Measurements from ENCODE around the gene TTR. TPM values are rescaled to one million over a fixed set of nuclear protein-coding genes. Genes with fewer than 3 reads are reported as not detected.
A peak's percentile ranks its signal among the peaks of the same experiment; 100 is the strongest.

Gene TTR
- total and polyA plus RNA-seq, 2 experiments from 2014 or later, result not detected

DNA sequence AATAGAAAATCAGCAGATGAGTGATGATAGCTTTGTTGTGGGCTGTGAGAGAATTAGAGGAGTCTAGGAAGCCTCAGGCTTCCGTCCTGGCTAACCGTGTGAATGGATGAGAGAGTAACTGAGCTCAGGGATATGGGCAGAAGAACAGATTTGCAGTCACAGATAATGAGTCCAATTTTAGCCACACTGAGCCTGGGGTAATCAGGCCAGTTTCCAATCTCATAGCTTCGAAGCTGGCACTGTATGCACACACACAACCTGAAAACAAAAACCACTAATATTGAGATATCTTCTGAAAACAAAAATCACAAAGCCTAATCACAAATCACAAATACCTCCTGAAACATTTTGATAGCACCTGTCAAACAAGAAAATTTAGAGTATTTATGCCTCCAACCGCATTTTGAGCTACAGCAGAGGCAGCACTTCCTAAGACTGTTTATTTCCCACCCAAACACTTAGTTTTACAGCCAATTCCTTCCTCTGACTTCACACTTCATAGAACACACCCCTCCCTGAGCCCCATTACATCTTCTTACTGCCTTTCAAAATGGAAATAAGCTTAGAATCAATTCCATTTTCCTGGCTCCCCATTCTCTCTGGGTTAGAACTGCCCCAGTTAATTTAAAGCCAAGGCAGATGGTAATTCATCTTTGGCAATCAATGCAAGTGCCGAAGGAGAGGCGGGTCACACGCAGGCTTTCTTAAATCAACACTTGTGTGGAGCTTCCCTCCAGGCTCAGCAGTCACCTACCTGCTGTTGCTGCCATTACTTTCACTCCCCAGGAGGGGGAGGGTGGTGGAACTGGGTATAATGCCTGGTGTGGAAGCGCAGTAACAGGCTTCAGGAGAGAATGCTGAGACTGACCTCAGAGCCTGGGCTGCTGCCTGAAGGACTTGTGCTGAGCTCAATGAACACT, 18.9 kb downstream of the TTR start:
- Mint-ChIP-seq H3K9me3 (no peaks in the 10 kb centered on the region), H3K27me3 (ENCODE audit: insufficient read depth, low read depth, poor library complexity) (no peaks in the 10 kb centered on the region), H3K36me3 (ENCODE audit: low read depth) (no peaks in the 10 kb centered on the region), H3K27ac (no peak overlapping the region; the same call in 1 of the 2 replicates), H3K4me3 (no peak overlapping the region), H3K4me1 (peaks cover 24% of the 10 kb centered on the region; the same call in 2 of the 3 replicates)
- H3K79me2 ChIP-seq (replicated peaks; ENCODE audit: insufficient read depth), result no peaks in the 10 kb centered on the region
- H3K27me3 ChIP-seq (ENCODE audit: insufficient read depth), result no peaks in the 10 kb centered on the region
- TF ChIP-seq, protein P1, sequence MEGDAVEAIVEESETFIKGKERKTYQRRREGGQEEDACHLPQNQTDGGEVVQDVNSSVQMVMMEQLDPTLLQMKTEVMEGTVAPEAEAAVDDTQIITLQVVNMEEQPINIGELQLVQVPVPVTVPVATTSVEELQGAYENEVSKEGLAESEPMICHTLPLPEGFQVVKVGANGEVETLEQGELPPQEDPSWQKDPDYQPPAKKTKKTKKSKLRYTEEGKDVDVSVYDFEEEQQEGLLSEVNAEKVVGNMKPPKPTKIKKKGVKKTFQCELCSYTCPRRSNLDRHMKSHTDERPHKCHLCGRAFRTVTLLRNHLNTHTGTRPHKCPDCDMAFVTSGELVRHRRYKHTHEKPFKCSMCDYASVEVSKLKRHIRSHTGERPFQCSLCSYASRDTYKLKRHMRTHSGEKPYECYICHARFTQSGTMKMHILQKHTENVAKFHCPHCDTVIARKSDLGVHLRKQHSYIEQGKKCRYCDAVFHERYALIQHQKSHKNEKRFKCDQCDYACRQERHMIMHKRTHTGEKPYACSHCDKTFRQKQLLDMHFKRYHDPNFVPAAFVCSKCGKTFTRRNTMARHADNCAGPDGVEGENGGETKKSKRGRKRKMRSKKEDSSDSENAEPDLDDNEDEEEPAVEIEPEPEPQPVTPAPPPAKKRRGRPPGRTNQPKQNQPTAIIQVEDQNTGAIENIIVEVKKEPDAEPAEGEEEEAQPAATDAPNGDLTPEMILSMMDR (conservative IDR thresholded peaks at IDR 0.05; ENCODE audit: low read depth in 2 of 2), result peak; percentile 44 to 54
- no peak for TF ChIP-seq EZH2 (IDR thresholded peaks at IDR 0.05; ENCODE audit: low read depth, unreplicated experiment)
- TF ChIP-seq ZNF114 (CRISPR knock-in tag; IDR thresholded peaks at IDR 0.05), result no peak; the same call in 1 of the 2 replicates
- no peak overlapping the region for H3K4me2 ChIP-seq
- H3K36me3 ChIP-seq (ENCODE audit: insufficient read depth), result no peaks in the 10 kb centered on the region
- H4K20me1 ChIP-seq (replicated peaks; ENCODE audit: insufficient read depth), result no peaks in the 10 kb centered on the region
- peaks cover 6% of the 10 kb centered on the region; the same call in 1 of the 2 replicates for H3K4me1 ChIP-seq (ENCODE audit: insufficient read depth)
- DNase-seq (ENCODE audit: low spot score) (peak; percentile 87), ATAC-seq (peak; percentile 99)
- H3F3A ChIP-seq (replicated peaks; ENCODE audit: low read depth), result no peaks in the 10 kb centered on the region
- H3K27ac ChIP-seq (ENCODE audit: low read depth), result no peak overlapping the region
- no peaks in the 10 kb centered on the region for H3K9me2 ChIP-seq (ENCODE audit: insufficient read depth)
- H3K4me3 ChIP-seq, result no peak overlapping the region
- H2AFZ ChIP-seq, result peak overlapping the region; percentile 0; the same call in 1 of the 2 replicates

DNA sequence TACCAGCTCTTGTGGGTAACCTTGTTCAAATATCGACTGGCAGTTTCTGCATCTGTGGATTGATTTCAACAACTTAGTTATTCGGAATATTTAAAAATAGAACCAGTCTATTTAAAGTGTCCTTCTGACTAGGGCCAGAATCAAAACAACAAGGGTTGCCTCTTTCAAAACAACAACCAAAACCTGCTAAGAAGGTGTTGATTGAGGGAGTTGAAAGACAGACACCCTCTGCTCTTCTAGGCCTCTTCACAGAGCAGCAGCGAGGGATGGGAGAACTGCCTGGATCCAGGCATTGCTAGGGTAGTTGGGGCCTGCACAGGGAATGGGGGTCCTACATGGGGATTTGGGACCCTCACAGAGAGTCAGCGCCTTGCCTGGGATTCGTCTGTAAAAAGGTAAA, 19.8 kb downstream of the TTR start:
- Histone ChIP-seq H4K20me1 (replicated peaks; ENCODE audit: insufficient read depth) (no peaks in the 10 kb centered on the region), H3K36me3 (ENCODE audit: insufficient read depth) (no peaks in the 10 kb centered on the region), H3K9me2 (ENCODE audit: insufficient read depth) (no peaks in the 10 kb centered on the region), H3K4me3 (no peak overlapping the region), H3K4me1 (ENCODE audit: insufficient read depth) (peaks cover 6% of the 10 kb centered on the region; the same call in 1 of the 2 replicates), H3K27ac (ENCODE audit: low read depth) (no peak overlapping the region), H3K79me2 (replicated peaks; ENCODE audit: insufficient read depth) (no peaks in the 10 kb centered on the region), H3F3A (replicated peaks; ENCODE audit: low read depth) (no peaks in the 10 kb centered on the region), H3K27me3 (ENCODE audit: insufficient read depth) (no peaks in the 10 kb centered on the region), H2AFZ (peak overlapping the region; percentile 64; the same call in 1 of the 2 replicates), H3K4me2 (no peak overlapping the region)
- ATAC-seq (no peak; the same call in 2 of the 3 replicates), DNase-seq (ENCODE audit: low spot score) (no peak)
- Mint-ChIP-seq H3K9me3 (no peaks in the 10 kb centered on the region), H3K36me3 (ENCODE audit: low read depth) (no peaks in the 10 kb centered on the region), H3K4me1 (peaks cover 24% of the 10 kb centered on the region; the same call in 2 of the 3 replicates), H3K4me3 (no peak overlapping the region), H3K27ac (no peak overlapping the region), H3K27me3 (ENCODE audit: insufficient read depth, low read depth, poor library complexity) (no peaks in the 10 kb centered on the region)
- TF ChIP-seq STAT1 (IDR thresholded peaks at IDR 0.05; ENCODE audit: unreplicated experiment) (no peak), ZNF331 (CRISPR knock-in tag; IDR thresholded peaks at IDR 0.05; ENCODE audit: low read depth) (no peak), ZNF114 (CRISPR knock-in tag; IDR thresholded peaks at IDR 0.05) (no peak), EZH2phosphoT487 (IDR thresholded peaks at IDR 0.05; ENCODE audit: unreplicated experiment) (no peak), POLR2AphosphoS5 (IDR thresholded peaks at IDR 0.05; ENCODE audit: low read depth) (no peak)
- TF ChIP-seq, protein P2, sequence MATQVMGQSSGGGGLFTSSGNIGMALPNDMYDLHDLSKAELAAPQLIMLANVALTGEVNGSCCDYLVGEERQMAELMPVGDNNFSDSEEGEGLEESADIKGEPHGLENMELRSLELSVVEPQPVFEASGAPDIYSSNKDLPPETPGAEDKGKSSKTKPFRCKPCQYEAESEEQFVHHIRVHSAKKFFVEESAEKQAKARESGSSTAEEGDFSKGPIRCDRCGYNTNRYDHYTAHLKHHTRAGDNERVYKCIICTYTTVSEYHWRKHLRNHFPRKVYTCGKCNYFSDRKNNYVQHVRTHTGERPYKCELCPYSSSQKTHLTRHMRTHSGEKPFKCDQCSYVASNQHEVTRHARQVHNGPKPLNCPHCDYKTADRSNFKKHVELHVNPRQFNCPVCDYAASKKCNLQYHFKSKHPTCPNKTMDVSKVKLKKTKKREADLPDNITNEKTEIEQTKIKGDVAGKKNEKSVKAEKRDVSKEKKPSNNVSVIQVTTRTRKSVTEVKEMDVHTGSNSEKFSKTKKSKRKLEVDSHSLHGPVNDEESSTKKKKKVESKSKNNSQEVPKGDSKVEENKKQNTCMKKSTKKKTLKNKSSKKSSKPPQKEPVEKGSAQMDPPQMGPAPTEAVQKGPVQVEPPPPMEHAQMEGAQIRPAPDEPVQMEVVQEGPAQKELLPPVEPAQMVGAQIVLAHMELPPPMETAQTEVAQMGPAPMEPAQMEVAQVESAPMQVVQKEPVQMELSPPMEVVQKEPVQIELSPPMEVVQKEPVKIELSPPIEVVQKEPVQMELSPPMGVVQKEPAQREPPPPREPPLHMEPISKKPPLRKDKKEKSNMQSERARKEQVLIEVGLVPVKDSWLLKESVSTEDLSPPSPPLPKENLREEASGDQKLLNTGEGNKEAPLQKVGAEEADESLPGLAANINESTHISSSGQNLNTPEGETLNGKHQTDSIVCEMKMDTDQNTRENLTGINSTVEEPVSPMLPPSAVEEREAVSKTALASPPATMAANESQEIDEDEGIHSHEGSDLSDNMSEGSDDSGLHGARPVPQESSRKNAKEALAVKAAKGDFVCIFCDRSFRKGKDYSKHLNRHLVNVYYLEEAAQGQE (IDR thresholded peaks at IDR 0.05; ENCODE audit: unreplicated experiment), result no peak
